Right ventricle myocardium superior (tissue), 1 donor: ENCODE results near the gene NOP14. TPM values are rescaled to one million over a fixed set of nuclear protein-coding genes. Genes with fewer than 3 reads are reported as not detected.
"Not testable (repeated sequence)": the region's sequence is repeated elsewhere in the genome, so short reads cannot be mapped to it uniquely, and the experiment has no call there.

Source experiments
- ATAC-seq: fragments of 200-7000 bp; cut with Tn5 transposase; one replicate; pipeline ENCODE4 v1.9.1; 2020; ENCODE audit warnings: mild to moderate bottlenecking; ENCODE audit not compliant: poor library complexity
- DNase-seq: peaks from one replicate; pipeline ENCODE4 v3.0.0-alpha.2; 2020
- intact Hi-C: fragments of 100-400 bp; cut with DNase I; formaldehyde crosslinking; loops from one replicate; pipeline ENCODE4 v1.11.2; 2022
- total RNA-seq: library from RNA; stranded (reverse); fragmentation: NEBNext Ultra II Directional; extraction: Animal tissue kit (Norgen Biotek cat#: 25700); gene quantifications from one replicate; pipeline ENCODE4 v1.2.1, GENCODE V29; 2021
- donor health status: DM: no; HTN: yes; CAD: no; lungs with severe emphysema.

The NOP14 gene
- total RNA-seq, 1 donor from 2014 or later = 20.7 TPM

DNA sequence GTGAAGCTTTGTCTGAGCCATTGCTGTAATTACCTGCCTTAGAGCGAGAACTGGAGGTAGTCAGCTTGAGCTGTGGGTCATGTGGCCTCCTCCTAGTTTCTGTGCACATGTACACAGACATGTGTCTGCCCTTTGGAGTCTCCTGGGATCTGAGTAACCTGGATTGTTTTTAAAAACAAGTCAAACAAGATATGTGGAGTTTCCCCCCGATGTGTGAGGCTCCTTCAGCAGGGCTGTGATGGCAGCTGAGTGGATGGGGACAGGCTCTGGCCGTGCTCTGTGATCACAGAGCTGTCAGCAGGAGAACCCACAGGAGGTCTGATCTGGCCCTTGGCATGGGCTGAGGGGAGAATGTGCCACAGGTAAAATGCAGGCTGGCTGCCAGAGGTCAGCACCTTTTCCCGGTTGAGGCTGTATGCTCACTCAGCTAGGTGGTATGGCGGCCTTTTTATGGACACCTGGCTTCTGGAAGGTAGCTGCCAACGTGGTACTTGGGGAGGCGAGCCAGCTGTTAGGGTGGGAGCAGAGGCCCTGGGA is 38.4 kb downstream of the NOP14 start:
- DNase-seq = peak; percentile 23
- intact Hi-C loops = no loop called here
- no peak for ATAC-seq

DNA sequence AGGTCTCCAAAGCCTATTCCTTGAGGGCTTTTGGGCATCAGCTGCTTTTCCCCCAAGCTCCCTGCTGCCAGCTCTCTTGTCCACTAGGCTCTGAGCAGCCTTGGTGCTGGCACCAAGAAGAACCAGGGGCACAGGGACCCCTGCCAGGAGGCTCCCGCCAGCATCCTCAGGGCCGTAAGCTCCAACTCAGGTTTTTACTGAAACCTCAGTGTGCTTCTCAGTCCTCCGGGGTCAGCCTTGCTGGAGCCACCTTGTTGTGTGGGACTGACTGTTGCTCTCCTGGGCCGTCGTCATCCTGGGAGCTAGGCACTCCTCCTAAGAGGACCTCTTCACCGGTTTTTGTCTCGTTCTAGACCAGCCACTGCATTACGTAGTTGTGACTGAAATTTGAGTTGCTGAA is 38.9 kb downstream of the NOP14 start:
- ATAC-seq (peak; percentile 13), DNase-seq (peak; percentile 12)
- intact Hi-C loops = no loop called here

DNA sequence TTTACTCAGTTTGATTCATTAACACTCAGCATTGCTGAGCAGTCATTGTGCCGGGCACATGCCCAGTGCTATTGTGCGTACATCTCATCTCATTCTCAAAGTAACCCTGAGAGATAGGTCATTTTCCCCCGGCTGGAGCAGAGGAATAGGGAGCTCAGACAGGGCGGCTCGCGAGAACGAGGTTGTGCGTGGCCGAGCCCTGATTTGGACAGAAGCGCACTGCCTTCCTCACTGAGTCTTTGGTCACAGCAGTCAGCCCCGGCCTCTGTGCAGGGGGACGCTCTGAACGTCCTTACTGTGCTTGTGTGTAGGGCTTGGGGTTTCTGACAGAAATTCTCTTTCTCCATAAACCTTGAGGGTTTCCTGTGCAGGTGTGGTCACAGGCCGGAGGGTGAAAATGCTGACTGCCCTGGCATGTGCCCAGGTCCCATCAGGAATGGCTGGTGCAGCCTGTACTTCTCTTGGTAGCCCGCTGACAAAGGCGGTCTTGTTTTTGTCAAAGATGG is 39.5 kb downstream of the NOP14 start:
- DNase-seq (no peak), ATAC-seq (no peak)
- intact Hi-C loops = no loop called here

DNA sequence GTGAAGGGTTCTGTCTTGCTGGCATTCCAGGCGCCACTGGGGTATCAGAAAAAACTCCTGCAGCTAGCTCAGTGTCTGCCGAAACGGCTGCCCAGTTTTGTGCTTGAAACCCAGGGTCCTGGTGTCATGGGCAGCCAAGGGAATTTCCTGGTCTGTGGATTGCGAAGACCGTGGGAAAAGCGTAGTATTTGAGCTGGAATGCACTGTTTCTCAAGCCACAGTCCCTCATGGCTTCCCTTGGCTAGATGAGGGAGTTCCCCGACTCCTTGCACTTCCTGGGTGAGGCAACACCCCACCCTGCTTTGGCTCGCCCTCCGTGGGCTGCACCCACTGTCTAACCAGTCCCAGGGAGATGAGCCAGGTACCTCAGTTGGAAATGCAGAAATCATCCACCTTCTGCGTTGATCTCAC is 40.1 kb downstream of the NOP14 start:
- DNase-seq (no peak), ATAC-seq (no peak)
- intact Hi-C loops = no loop called here

DNA sequence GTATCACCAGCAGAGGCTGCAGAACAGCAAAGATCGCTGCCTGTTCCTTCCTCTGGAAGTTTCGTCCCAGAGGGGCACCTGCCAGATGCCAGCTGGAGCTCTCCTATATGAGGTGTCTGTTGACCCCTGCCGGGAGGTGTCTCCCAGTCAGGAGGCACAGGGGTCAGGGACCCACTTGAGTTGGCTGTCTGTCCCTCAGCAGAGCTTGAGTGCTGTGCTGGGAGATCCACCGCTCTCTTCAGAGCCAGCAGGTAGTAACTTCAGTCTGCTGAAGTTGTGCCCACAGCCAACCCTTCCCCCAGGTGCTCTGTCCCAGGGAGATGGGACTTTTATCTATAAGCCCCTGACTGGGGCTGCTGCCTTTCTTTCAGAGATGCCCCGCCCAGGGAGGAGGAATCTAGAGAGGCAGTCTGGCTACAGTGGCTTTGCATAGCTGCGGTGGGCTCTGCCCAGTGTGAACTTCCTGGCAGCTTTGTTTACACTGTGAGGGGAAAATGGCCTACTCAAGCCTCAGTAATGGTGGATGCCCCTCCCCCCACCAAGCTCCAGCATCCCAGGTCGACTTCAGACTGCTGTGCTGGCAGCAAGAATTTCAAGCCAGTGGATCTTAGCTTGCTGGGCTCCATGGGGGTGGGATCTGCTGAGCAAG is 40.6 kb downstream of the NOP14 start:
- DNase-seq, intact Hi-C loops, ATAC-seq: not testable (repeated sequence)

DNA sequence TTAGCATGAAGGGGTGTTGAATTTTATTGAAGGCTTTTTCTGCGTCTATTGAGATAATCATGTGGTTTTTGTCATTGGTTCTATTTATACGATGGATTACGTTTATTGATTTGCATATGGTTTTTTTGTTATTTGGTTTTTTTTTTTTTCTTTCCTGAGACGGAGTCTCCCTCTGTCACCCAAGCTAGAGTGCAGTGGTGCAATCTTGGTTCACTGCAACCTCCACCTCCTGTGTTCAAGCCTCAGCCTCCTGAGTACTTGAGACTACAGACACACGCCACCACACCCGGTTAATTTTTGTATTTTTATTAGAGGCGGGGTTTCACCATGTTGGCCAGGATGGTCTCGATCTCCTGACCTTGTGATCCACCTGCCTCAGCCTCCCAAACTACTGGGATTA is 44.5 kb downstream of the NOP14 start:
- ATAC-seq, DNase-seq, intact Hi-C loops: not testable (repeated sequence)

DNA sequence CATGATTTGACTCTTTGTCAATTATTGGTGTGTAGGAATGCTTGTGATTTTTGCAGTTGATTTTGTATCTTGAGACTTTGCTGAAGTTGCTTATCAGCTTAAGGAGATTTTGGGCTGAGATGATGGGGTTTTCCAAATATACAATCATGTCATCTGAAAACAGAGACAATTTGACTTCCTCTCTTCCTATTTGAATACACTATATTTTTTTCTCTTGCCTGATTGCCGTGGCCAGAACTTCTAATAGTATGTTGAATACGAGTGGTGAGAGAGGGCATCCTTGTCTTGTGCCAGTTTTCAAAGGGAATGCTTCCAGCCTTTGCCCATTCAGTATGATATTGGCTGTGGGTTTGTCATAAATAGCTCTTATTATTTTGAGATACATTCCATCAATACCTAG is 44.9 kb downstream of the NOP14 start:
- ATAC-seq, intact Hi-C loops, DNase-seq: not testable (repeated sequence)

DNA sequence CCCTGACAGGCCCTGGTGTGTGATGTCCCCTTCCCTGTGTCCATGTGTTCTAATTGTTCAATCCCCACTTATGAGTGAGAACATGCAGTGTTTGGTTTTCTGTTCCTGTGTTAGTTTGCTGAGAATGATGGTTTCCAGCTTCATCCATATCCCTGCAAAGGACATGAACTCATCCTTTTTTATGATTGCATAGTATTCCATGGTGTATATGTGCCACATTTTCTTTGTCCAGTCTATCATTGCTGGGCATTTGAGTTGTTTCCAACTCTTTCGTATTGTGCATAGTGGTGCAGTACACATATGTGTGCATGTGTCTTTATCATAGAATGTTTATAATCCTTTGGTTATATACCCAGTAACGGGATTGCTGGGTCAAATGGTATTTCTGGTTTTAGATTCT is 46.5 kb downstream of the NOP14 start:
- ATAC-seq, DNase-seq, intact Hi-C loops: not testable (repeated sequence)

DNA sequence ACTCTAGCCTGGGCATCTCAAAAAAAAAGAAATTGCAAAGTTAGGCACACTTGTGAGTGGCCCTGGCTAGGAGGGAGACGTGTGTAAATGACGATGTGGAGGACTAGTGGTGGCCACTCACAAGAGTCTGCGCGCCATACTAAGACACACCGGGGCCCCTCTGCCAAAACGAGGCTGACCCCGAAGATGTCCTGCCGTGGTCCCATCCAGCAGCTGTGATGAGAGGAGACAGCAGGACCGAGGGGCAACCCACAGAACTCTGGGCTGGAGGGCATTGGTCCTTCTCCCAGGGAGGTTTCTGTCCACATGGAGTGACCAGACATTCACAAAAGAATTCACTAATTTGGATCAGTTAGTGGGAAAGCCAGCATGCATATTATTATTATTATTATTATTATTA is 47.4 kb downstream of the NOP14 start:
- DNase-seq (no peak), ATAC-seq (no peak)
- intact Hi-C loops = no loop called here

DNA sequence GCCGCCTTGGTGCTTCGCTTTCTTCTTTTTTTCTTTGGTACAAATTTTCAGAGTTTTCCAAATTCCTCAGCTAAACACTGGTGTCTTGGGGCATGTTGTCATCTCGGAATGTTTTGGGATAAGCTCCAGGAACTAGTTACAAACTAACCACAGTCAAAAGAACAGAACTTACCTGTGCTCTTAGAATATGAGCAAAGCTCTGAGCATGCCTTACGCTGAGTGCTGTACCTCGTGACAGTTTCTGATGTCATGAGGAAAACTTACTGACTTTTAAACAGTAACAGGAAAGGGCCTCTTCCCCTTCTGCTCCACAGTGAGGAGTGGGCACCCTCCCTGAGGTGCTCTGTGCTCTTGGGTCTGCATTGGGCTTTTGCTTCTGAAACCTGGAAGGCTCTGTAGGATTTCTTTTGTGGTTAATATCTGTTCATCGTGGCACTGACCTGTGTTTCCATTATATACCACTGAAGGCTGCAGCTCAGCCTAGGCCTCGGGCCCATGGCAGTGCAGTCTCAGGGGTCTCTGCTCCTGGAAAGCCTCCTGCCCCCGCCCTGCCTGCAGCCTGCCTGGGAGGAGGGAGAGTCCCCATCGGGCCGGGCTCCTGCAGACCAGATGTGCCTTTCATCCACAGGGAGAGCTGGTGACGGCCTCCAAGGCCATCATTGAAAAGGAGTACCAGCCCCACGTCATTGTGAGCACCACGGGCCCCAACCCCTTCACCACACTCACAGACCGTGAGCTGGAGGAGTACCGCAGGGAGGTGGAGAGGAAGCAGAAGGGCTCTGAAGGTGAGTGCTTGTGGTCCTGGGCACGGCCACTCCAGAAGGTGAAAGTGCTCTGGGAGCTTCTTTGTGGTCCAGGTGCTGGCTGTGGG is 48.7 kb downstream of the NOP14 start:
- no peak for DNase-seq
- ATAC-seq = no peak
- intact Hi-C loops = no loop called here

DNA sequence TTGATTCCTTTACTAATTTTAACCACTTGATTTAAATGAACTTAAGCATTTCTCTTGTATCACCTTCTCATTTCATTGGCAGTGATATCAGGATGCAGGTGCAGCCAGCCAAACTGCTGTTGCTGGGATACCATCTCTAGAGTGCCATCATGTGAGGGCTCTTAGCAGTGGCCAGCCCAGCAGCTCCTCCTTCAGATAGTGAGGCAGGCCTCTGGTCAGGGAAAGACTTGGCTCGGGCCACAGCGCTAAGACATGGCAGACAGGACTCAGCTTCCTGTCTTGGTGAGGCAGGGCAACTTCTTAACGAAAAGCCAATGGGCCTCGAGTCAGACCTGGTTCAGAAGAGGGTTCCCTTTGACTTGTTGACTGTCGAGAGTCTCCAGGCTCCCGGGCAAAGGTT is 50.0 kb downstream of the NOP14 start:
- DNase-seq (peak; percentile 52), ATAC-seq (peak; percentile 68)
- intact Hi-C loops = no loop called here

DNA sequence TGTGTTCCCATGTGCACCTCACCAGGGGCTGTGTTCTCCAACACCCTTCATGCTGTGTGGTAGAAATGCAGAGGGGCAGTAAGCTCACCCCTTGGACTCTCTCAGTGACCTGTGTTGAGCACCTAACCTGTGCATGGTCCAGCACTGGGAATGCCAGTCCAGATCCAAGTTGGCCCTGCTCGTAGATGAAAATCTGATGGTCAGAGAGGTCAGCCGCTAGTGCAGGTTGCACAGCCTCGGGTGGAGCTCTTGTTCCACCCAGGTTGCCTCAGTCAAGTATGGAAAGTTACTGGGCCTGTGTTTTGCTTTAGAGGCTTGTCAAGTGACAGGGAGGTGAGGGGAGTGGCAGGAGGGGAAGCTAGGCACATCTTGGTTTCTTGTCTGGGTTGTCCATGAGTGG is 51.3 kb downstream of the NOP14 start:
- ATAC-seq (no peak), DNase-seq (no peak)
- intact Hi-C loops = no loop called here

DNA sequence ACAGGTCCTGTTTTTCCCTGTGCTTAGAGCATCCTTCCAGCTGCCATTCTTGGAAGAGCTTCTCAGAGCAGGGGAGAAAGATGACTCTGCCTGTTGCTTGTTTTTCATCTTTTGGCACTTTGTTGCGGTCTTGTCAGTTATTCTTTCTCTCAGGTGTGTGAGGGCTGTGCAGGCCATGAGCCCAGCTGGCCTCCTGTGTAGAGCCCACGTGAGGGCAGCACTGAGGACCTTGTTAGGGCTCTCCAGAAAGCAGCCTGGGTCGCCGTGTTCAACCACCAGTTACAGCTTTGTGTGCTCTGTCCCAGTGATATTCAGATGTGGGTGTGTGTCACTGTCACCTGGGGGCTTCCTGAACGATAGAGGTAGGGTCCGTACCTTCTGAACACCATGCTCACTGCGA is 52.8 kb downstream of the NOP14 start:
- ATAC-seq = no peak

DNA sequence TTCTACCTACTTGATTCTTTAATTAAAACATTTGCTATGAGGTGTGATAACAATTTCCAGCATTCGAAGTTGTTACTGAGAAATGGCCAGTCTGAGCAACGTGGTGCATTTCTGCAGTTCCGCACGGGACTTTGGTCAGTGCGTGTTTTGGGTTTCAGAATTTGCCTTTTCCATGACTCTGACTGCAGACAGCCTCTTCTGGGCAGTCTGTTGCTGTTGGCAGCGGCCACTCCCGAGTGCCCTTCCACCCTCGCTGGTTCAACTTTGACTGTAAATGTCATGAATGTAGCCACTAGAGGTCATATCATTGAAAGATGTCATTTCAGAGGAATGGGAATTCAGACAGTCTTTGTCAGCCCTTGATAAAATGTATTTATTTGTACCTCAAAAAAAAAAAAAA is 53.6 kb downstream of the NOP14 start:
- ATAC-seq (peak; percentile 48), DNase-seq (no peak)
- intact Hi-C loops = no loop called here

More for the DNA sequence above, 52.8 kb downstream of the NOP14 start:
- no peak for DNase-seq
- intact Hi-C loops = no loop called here

DNA sequence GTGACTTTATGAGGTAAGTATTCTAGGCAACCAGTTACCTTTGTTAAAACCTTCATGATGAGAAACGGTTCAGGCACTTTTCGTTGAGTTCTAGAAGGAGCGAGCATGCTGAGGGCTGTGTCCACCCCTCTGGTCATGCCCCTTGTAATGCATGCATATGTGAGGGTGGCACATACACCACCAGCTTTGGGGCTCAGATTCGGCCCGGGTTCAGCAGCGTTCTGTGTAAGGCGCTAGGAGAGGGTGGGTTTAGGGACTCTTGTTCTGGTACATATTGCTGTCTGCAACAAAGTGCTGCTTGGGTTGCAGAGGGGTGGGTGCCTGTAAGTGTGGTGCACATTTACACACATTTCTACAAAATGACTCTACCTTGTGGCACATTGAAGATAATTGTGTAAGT is 54.5 kb downstream of the NOP14 start:
- ATAC-seq (no peak), DNase-seq (no peak)
- intact Hi-C loops = no loop called here

DNA sequence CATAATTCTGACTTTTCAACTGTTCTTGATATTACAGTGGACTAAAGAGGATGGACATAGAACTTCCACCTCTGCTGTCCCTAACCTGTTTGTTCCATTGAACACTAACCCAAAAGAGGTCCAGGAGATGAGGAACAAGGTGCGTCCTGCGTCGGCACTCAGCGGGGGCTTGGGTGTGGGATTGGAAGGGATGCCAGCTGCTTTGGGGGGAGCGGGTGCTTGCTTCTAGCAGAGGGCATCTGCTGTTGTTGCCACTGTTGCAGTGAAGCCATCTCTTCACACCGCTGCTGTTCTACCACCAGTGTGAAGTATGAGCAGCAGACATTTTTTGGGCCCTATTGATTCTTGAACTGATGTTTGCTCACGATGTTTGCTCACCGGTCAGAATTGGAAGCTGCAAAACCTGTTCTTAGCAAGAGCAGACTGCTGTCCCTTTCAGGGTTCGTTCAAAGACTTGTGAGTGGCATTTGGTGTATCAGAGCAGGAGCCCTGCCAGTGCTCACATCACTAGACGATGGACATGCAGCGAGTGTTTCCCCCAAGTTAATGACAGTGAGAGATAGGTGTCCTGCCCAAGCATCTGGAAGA is 55.4 kb downstream of the NOP14 start:
- DNase-seq (no peak), ATAC-seq (no peak)
- intact Hi-C loops = no loop called here

DNA sequence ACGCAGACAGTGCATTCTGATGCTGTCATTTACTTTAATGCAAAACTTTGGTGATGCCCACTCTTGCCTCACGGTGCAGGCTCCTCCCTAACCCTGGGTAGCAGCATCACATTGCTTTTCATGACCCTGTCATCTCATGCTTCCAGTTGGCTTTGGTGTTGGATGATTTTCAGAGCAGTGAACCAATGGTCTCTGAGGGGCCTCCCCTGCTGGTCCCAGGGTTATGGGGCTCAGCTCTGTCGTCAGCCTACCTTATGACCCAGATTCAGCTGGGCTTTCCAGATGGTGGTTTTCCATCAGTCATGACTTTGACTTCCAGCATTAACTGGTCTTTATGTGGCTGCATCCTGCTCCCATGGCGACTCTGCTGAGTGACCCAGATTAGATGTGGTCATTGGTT is 56.0 kb downstream of the NOP14 start:
- no peak for ATAC-seq
- intact Hi-C loops = no loop called here

DNA sequence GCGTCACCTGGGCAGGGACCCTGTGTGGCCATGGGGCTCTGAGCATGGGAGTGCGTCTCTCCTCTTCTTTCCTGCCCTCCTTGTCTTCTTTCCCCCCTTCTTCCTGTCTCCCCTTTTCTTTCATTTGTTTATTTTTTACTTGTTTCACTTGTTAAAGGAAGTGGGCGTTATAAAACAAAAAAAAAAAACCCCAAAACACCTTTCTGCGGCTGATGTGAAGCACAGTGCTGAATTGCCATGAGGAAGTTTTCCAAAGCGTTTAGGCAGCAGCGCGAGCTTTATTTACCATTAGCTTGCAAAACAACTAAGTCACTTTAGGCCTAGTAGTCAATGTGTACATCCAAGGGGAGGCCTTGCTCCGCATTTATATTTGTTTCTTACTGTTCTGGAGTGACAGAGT is 57.0 kb downstream of the NOP14 start:
- ATAC-seq = no peak
- intact Hi-C loops = no loop called here
- no peak for DNase-seq

More for the DNA sequence above, 56.0 kb downstream of the NOP14 start:
- no peak for DNase-seq

DNA sequence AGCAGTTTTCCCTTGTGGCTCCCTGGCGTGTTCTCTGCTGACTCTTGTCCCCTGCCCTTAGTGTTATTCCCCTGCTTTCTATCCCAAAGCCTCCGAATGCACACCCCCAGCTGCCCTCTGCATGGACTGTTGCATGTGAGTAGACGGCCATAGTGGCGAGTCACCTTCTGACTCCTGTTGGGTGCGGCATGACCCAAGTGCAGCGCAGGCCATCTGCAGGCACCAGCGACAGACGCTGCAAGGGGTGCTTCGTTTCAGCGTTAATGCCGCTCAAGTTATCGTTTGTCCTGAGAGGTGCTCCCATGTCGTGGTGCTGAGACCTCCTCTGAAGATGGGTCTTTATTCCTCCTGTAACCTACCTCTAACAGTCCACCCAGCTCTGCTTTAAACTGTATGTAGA is 57.7 kb downstream of the NOP14 start:
- ATAC-seq = no peak
- DNase-seq = no peak
- intact Hi-C loops = no loop called here
